Mesendoderm (in vitro differentiated cells): ENCODE measurements around the gene PRDM16.

Source experiments
- DNase-seq: peaks from one replicate; pipeline ENCODE4 v3.0.0; 2013
- H2AK5ac ChIP-seq: 2 replicates; pipeline ENCODE4 v1.6.1; 2013; ENCODE audit warnings: low read length, inconsistent platforms
- H2BK120ac ChIP-seq: 2 replicates; pipeline ENCODE4 v1.6.1; 2013; ENCODE audit warnings: low read depth, mild to moderate bottlenecking, low read length, moderate library complexity, mixed read lengths
- H2BK15ac ChIP-seq: replicated peaks from 2 replicates; pipeline ENCODE4 v1.6.1; 2013; ENCODE audit warnings: low read depth, mild to moderate bottlenecking, moderate library complexity
- H2BK5ac ChIP-seq: 2 replicates; pipeline ENCODE4 v1.6.1; 2013; ENCODE audit warnings: low read length, inconsistent platforms
- H3K18ac ChIP-seq: 2 replicates; pipeline ENCODE4 v1.6.1; 2013; ENCODE audit warnings: mild to moderate bottlenecking, low read length, mixed read lengths
- H3K23ac ChIP-seq: one replicate; pipeline ENCODE4 v1.6.1; 2013; ENCODE audit warnings: low read length
- H3K27ac ChIP-seq: 2 replicates; pipeline ENCODE4 v1.5.1; 2013; ENCODE audit warnings: low read depth, mild to moderate bottlenecking, inconsistent platforms, low read length, moderate library complexity
- H3K27me3 ChIP-seq: 2 replicates; pipeline ENCODE4 v1.6.1; 2013; ENCODE audit warnings: low read length, control low read depth, mild to moderate bottlenecking, inconsistent platforms; ENCODE audit not compliant: insufficient read depth, poor library complexity
- H3K36me3 ChIP-seq: 2 replicates; pipeline ENCODE4 v1.6.1; 2013; ENCODE audit warnings: low read length, inconsistent platforms; ENCODE audit not compliant: control insufficient read depth, insufficient read depth
- H3K4ac ChIP-seq: one replicate; pipeline ENCODE4 v1.6.1; 2013; ENCODE audit warnings: low read depth, mild to moderate bottlenecking, low read length, moderate library complexity
- H3K4me1 ChIP-seq: 2 replicates; pipeline ENCODE4 v1.6.1; 2013; ENCODE audit warnings: low read depth, low read length, inconsistent platforms; ENCODE audit not compliant: control insufficient read depth
- H3K4me2 ChIP-seq: 2 replicates; pipeline ENCODE4 v1.6.1; 2013; ENCODE audit warnings: low read length
- H3K4me3 ChIP-seq: 2 replicates; pipeline ENCODE4 v1.5.1; 2013; ENCODE audit warnings: mild to moderate bottlenecking, low read length
- H3K56ac ChIP-seq: one replicate; pipeline ENCODE4 v1.6.1; 2013; ENCODE audit warnings: low read length
- H3K79me1 ChIP-seq: 2 replicates; pipeline ENCODE4 v1.6.1; 2013; ENCODE audit warnings: low read length, inconsistent platforms
- H3K79me2 ChIP-seq: 2 replicates; pipeline ENCODE4 v1.6.1; 2013; ENCODE audit warnings: mild to moderate bottlenecking, low read length; ENCODE audit not compliant: control insufficient read depth, insufficient read depth
- H3K9ac ChIP-seq: 2 replicates; pipeline ENCODE4 v1.6.1; 2013; ENCODE audit warnings: low read length, inconsistent platforms
- H4K5ac ChIP-seq: one replicate; pipeline ENCODE4 v1.6.1; 2013; ENCODE audit warnings: low read length
- H4K8ac ChIP-seq: one replicate; pipeline ENCODE4 v1.6.1; 2013; ENCODE audit warnings: low read depth, mild to moderate bottlenecking, control low read depth, low read length, moderate library complexity
- WGBS: extraction: QIAGEN DNeasy Blood & Tissue Kit; methylation state at CpG from one replicate; pipeline ENCODE4 v1.1.7; 2013; ENCODE audit warnings: low lambda C conversion rate, missing lambda C conversion rate; ENCODE audit not compliant: insufficient coverage; ENCODE audit errors: extremely low coverage; 5-methylcytosine and 5-hydroxymethylcytosine counted together

Gene PRDM16

GRCh38 chr1:3382326-3383057 lies 313.5 kb downstream of the PRDM16 start:
- no peaks in the 10 kb centered on the region for H3K79me2 ChIP-seq
- no peak overlapping the region for H3K23ac ChIP-seq
- no peak overlapping the region for H4K8ac ChIP-seq
- no peak overlapping the region for H2BK120ac ChIP-seq
- H3K4ac ChIP-seq = no peak overlapping the region
- no CpG with 5 or more reads among the region's 14 CpGs for WGBS
- H4K5ac ChIP-seq = no peak overlapping the region
- H3K4me3 ChIP-seq = no peak overlapping the region
- no peaks in the 10 kb centered on the region for H3K4me1 ChIP-seq
- H3K18ac ChIP-seq = no peak overlapping the region
- H2AK5ac ChIP-seq = no peak overlapping the region
- no peaks in the 10 kb centered on the region for H3K79me1 ChIP-seq
- no peak overlapping the region for H2BK5ac ChIP-seq
- H3K27ac ChIP-seq = no peak overlapping the region
- no peak overlapping the region for H3K56ac ChIP-seq
- peaks cover 3% of the 10 kb centered on the region for H3K27me3 ChIP-seq
- DNase-seq = no peak
- H3K4me2 ChIP-seq = no peak overlapping the region
- no peak overlapping the region for H3K9ac ChIP-seq
- no peak overlapping the region for H2BK15ac ChIP-seq
- no peaks in the 10 kb centered on the region for H3K36me3 ChIP-seq

GRCh38 chr1:3383679-3384078 lies 314.7 kb downstream of the PRDM16 start:
- DNase-seq = no peak

GRCh38 chr1:3384407-3384806 lies 315.4 kb downstream of the PRDM16 start:
- Histone ChIP-seq H3K4ac (no peak overlapping the region), H3K56ac (no peak overlapping the region), H4K8ac (no peak overlapping the region), H2BK15ac (no peak overlapping the region), H3K79me2 (no peaks in the 10 kb centered on the region), H3K79me1 (no peaks in the 10 kb centered on the region), H3K4me1 (no peaks in the 10 kb centered on the region), H2AK5ac (no peak overlapping the region), H3K18ac (no peak overlapping the region), H3K27ac (no peak overlapping the region), H4K5ac (no peak overlapping the region), H3K9ac (no peak overlapping the region), H3K4me2 (no peak overlapping the region), H2BK5ac (no peak overlapping the region), H2BK120ac (no peak overlapping the region), H3K4me3 (no peak overlapping the region), H3K36me3 (no peaks in the 10 kb centered on the region), H3K23ac (no peak overlapping the region), H3K27me3 (peaks cover 6% of the 10 kb centered on the region)
- WGBS = no CpG with 5 or more reads among the region's 12 CpGs
- no peak for DNase-seq

More at GRCh38 chr1:3383679-3384078, 314.7 kb downstream of the PRDM16 start:
- H3K4ac ChIP-seq = no peak overlapping the region
- no CpG with 5 or more reads among the region's 5 CpGs for WGBS
- peaks cover 6% of the 10 kb centered on the region for H3K27me3 ChIP-seq
- H3K36me3 ChIP-seq = no peaks in the 10 kb centered on the region
- no peak overlapping the region for H2BK15ac ChIP-seq
- no peaks in the 10 kb centered on the region for H3K79me1 ChIP-seq
- H3K18ac ChIP-seq = no peak overlapping the region
- H3K23ac ChIP-seq = no peak overlapping the region
- no peaks in the 10 kb centered on the region for H3K4me1 ChIP-seq
- no peak overlapping the region for H2BK5ac ChIP-seq
- no peak overlapping the region for H3K56ac ChIP-seq
- H3K4me2 ChIP-seq = no peak overlapping the region
- H4K8ac ChIP-seq = no peak overlapping the region
- H4K5ac ChIP-seq = no peak overlapping the region
- H3K27ac ChIP-seq = no peak overlapping the region
- no peak overlapping the region for H2AK5ac ChIP-seq
- H3K79me2 ChIP-seq = no peaks in the 10 kb centered on the region
- H2BK120ac ChIP-seq = no peak overlapping the region
- H3K4me3 ChIP-seq = no peak overlapping the region
- no peak overlapping the region for H3K9ac ChIP-seq

DNA sequence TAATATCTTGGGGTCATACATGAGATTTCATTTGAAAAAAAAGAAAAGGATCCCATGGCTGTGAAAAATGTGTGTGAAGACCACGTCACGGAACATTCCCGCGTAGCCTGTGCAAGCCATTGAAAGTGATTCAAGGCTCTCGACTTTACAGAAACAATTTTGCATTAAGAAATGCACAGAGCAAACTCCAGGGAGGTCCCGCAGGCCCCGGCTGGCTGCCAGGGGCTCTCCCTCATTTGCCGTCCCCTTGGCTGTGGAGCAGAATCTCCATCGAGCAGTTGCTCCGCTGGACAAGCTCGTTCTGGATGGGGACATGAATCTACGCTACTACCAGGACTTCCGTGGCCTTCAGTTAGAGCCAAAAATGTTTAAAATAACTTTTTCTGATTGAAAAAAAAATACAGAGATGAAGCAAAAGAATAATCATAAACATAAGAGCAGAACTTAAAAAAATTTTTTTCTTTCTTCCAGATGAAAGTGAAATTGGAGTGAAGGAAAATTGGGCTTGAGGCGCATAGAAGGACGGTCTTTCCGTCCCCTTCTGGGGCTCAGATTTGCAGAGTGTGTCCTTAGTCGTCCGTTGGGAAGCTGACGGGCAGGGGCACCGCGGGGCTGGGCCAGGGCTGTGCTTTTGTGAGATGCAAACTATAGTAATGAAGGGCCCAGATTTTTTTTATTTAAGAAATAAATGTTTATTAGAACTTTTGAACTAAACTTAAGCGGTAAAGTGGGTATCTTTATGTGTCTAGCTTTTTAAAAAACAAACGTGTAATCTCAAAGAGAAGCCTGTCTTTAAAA lies 317.4 kb downstream of the PRDM16 start:
- no peaks in the 10 kb centered on the region for H3K79me1 ChIP-seq
- no peak overlapping the region for H2AK5ac ChIP-seq
- no peak overlapping the region for H3K23ac ChIP-seq
- H4K5ac ChIP-seq = no peak overlapping the region
- no peak overlapping the region for H3K18ac ChIP-seq
- H3K4me1 ChIP-seq = no peaks in the 10 kb centered on the region
- WGBS = 100% methylated on average over 1 of the region's 23 CpGs
- no peak overlapping the region for H3K9ac ChIP-seq
- H2BK15ac ChIP-seq = no peak overlapping the region
- no peak overlapping the region for H2BK5ac ChIP-seq
- DNase-seq = no peak
- no peak overlapping the region for H3K4me3 ChIP-seq
- no peak overlapping the region for H2BK120ac ChIP-seq
- H3K4me2 ChIP-seq = no peak overlapping the region
- H3K56ac ChIP-seq = no peak overlapping the region
- H3K27ac ChIP-seq = no peak overlapping the region
- H3K4ac ChIP-seq = no peak overlapping the region
- no peaks in the 10 kb centered on the region for H3K79me2 ChIP-seq
- H4K8ac ChIP-seq = no peak overlapping the region
- H3K27me3 ChIP-seq = peaks cover 17% of the 10 kb centered on the region
- no peaks in the 10 kb centered on the region for H3K36me3 ChIP-seq

DNA sequence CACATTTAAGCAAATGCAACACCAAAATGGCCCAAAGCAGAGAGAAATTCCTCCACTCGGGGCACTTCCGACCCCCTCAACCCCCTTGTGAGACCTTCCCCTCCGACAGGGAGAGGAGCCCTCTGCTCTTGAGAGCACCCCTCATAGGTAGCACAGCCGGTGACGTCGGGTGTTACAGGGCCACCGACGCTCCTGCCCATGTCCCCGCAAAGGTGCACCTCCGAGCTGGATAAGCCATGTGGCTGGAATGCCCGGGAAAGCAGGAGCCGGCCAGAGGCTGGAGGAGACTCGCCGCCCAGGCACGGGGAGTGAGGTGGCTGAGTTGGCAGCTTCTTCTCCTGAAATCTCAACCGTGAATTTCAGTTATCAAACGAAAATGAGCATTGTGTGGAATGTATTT lies 318.4 kb downstream of the PRDM16 start:
- H3K4ac ChIP-seq = no peak overlapping the region
- no peak overlapping the region for H3K4me2 ChIP-seq
- H3K27me3 ChIP-seq = peaks cover 22% of the 10 kb centered on the region
- no peaks in the 10 kb centered on the region for H3K79me2 ChIP-seq
- H2BK15ac ChIP-seq = no peak overlapping the region
- no peaks in the 10 kb centered on the region for H3K36me3 ChIP-seq
- no peak overlapping the region for H4K5ac ChIP-seq
- H3K18ac ChIP-seq = no peak overlapping the region
- no peak overlapping the region for H3K27ac ChIP-seq
- no peak for DNase-seq
- no peak overlapping the region for H3K9ac ChIP-seq
- H4K8ac ChIP-seq = no peak overlapping the region
- no peak overlapping the region for H3K4me3 ChIP-seq
- no peaks in the 10 kb centered on the region for H3K4me1 ChIP-seq
- no peak overlapping the region for H3K23ac ChIP-seq
- no peak overlapping the region for H2BK5ac ChIP-seq
- H3K79me1 ChIP-seq = no peaks in the 10 kb centered on the region
- no peak overlapping the region for H3K56ac ChIP-seq
- no peak overlapping the region for H2BK120ac ChIP-seq
- WGBS = no CpG with 5 or more reads among the region's 17 CpGs
- no peak overlapping the region for H2AK5ac ChIP-seq
